ENCODE measurements around the gene RIT2.

Gene RIT2

GRCh38 chr18:43067570-43067969 is 47.9 kb downstream of the RIT2 start:
- no peaks in the 10 kb centered on the region for H3K36me3 ChIP-seq (ENCODE audit: low read length)
- H3K79me2 ChIP-seq (ENCODE audit: insufficient read depth, low read length): no peaks in the 10 kb centered on the region
- H3K9ac ChIP-seq (ENCODE audit: low read length): no peak overlapping the region
- H4K20me1 ChIP-seq (ENCODE audit: low read depth, low read length): no peaks in the 10 kb centered on the region
- TF ChIP-seq CTCF (IDR thresholded peaks at IDR 0.05; ENCODE audit: insufficient read depth, low read length, poor library complexity, severe bottlenecking) (no peak), EZH2phosphoT487 (conservative IDR thresholded peaks at IDR 0.05; ENCODE audit: low read length) (no peak)
- no peaks in the 10 kb centered on the region for H3F3A ChIP-seq (ENCODE audit: insufficient read depth)
- no peak overlapping the region for H3K4me3 ChIP-seq (ENCODE audit: insufficient read depth, low read length, poor library complexity, severe bottlenecking)
- H2AFZ ChIP-seq (ENCODE audit: low read depth, low read length, severe bottlenecking): no peak overlapping the region
- H3K27me3 ChIP-seq (ENCODE audit: low read length): no peaks in the 10 kb centered on the region
- H3K4me2 ChIP-seq (ENCODE audit: low read depth, low read length, poor library complexity, severe bottlenecking): no peak overlapping the region
- no peak overlapping the region for H3K27ac ChIP-seq (ENCODE audit: low read depth, low read length)
- no peaks in the 10 kb centered on the region for H3K9me3 ChIP-seq (ENCODE audit: insufficient read depth, low read length)
- H3K9me2 ChIP-seq (replicated peaks; ENCODE audit: insufficient read depth, low read length): no peaks in the 10 kb centered on the region

- no peak overlapping the region for H3K4me3 ChIP-seq (ENCODE audit: insufficient read depth, low read length, poor library complexity, severe bottlenecking)
- H3K9ac ChIP-seq (ENCODE audit: low read length): no peak overlapping the region
- no peak overlapping the region for H3K4me2 ChIP-seq (ENCODE audit: low read depth, low read length, poor library complexity, severe bottlenecking)
- no peaks in the 10 kb centered on the region for H4K20me1 ChIP-seq (ENCODE audit: low read depth, low read length)
- no peaks in the 10 kb centered on the region for H3K27me3 ChIP-seq (ENCODE audit: low read length)
- H2AFZ ChIP-seq (ENCODE audit: low read depth, low read length, severe bottlenecking): no peak overlapping the region
- H3K9me3 ChIP-seq (ENCODE audit: insufficient read depth, low read length): no peaks in the 10 kb centered on the region
- H3F3A ChIP-seq (ENCODE audit: insufficient read depth): no peaks in the 10 kb centered on the region
- H3K9me2 ChIP-seq (replicated peaks; ENCODE audit: insufficient read depth, low read length): no peaks in the 10 kb centered on the region
- H3K27ac ChIP-seq (ENCODE audit: low read depth, low read length): no peak overlapping the region
- H3K36me3 ChIP-seq (ENCODE audit: low read length): no peaks in the 10 kb centered on the region
- no peaks in the 10 kb centered on the region for H3K79me2 ChIP-seq (ENCODE audit: insufficient read depth, low read length)
- no peak for TF ChIP-seq EZH2phosphoT487 (conservative IDR thresholded peaks at IDR 0.05; ENCODE audit: low read length)
- no peak for TF ChIP-seq CTCF (IDR thresholded peaks at IDR 0.05; ENCODE audit: insufficient read depth, low read length, poor library complexity, severe bottlenecking)
Measured at GRCh38 chr18:43061816-43062215, 53.7 kb downstream of the RIT2 start.

- Histone ChIP-seq H3F3A (ENCODE audit: insufficient read depth) (no peaks in the 10 kb centered on the region), H3K27me3 (ENCODE audit: low read length) (no peaks in the 10 kb centered on the region), H3K79me2 (ENCODE audit: insufficient read depth, low read length) (no peaks in the 10 kb centered on the region), H3K27ac (ENCODE audit: low read depth, low read length) (no peak overlapping the region), H3K9me3 (ENCODE audit: insufficient read depth, low read length) (no peaks in the 10 kb centered on the region), H3K9me2 (replicated peaks; ENCODE audit: insufficient read depth, low read length) (no peaks in the 10 kb centered on the region), H3K4me3 (ENCODE audit: insufficient read depth, low read length, poor library complexity, severe bottlenecking) (no peak overlapping the region), H3K36me3 (ENCODE audit: low read length) (no peaks in the 10 kb centered on the region), H3K9ac (ENCODE audit: low read length) (no peak overlapping the region), H4K20me1 (ENCODE audit: low read depth, low read length) (no peaks in the 10 kb centered on the region), H2AFZ (ENCODE audit: low read depth, low read length, severe bottlenecking) (no peak overlapping the region), H3K4me2 (ENCODE audit: low read depth, low read length, poor library complexity, severe bottlenecking) (no peak overlapping the region)
- TF ChIP-seq EZH2phosphoT487 (conservative IDR thresholded peaks at IDR 0.05; ENCODE audit: low read length) (no peak), CTCF (IDR thresholded peaks at IDR 0.05; ENCODE audit: insufficient read depth, low read length, poor library complexity, severe bottlenecking) (no peak)
Measured at GRCh38 chr18:43061318-43061717, 54.2 kb downstream of the RIT2 start.
